B cell (primary cell): ENCODE measurements around the gene DPH2.

Experiments
- EZH2 ChIP-seq: IDR thresholded peaks from 2 replicates; pipeline ENCODE4 v1.6.1; 2012; ENCODE audit warnings: borderline replicate concordance, low read depth, mild to moderate bottlenecking, moderate library complexity, low read length; ENCODE audit not compliant: insufficient read depth, poor library complexity, severe bottlenecking
- TF ChIP-seq, protein P1 (sequence below): fragments of 200-600 bp; IDR thresholded peaks from one replicate; pipeline ENCODE4 v1.8.0; 2022; ENCODE audit warnings: antibody characterized with exemption, mild to moderate bottlenecking

DNA sequence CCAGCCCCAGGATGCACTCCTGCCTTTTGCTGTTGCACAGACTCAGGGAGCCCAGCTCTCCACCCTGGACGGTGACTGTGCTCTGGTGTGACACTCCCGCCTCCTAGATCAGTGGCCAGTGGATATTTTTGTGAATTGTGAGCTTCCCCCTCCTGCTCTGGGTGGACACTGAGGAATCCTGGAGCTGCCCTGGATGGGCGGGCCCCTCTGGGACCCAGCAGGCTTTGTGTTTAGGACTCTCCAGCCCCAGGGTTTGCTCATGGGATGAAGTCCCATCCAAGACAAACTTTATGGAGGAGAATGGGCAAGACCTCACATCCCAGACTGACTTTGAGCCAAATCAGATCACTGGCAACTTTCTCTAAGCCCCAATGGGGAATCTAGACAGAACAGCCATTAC, 45.4 kb downstream of the DPH2 start:
- TF ChIP-seq EZH2, result no peak
- TF ChIP-seq, protein P1, sequence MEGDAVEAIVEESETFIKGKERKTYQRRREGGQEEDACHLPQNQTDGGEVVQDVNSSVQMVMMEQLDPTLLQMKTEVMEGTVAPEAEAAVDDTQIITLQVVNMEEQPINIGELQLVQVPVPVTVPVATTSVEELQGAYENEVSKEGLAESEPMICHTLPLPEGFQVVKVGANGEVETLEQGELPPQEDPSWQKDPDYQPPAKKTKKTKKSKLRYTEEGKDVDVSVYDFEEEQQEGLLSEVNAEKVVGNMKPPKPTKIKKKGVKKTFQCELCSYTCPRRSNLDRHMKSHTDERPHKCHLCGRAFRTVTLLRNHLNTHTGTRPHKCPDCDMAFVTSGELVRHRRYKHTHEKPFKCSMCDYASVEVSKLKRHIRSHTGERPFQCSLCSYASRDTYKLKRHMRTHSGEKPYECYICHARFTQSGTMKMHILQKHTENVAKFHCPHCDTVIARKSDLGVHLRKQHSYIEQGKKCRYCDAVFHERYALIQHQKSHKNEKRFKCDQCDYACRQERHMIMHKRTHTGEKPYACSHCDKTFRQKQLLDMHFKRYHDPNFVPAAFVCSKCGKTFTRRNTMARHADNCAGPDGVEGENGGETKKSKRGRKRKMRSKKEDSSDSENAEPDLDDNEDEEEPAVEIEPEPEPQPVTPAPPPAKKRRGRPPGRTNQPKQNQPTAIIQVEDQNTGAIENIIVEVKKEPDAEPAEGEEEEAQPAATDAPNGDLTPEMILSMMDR, result no peak
